Esophagus muscularis mucosa (tissue), 4 donors: Measurements from ENCODE around the gene LIN7C. TPM values are rescaled to one million over a fixed set of nuclear protein-coding genes. Genes with fewer than 3 reads are reported as not detected.

Source experiments
- DNase-seq: peaks from one replicate; pipeline ENCODE4 v3.0.0-alpha.2; 2017; ENCODE audit errors: extremely low spot score
- H3K27ac ChIP-seq, 4 donors: fragments of 200-600 bp; sonication (generic); replicated peaks in 1 of 4; 1 replicate in 3 of 4; 2 replicates in 1 of 4; pipeline ENCODE4 v1.5.1; 2016 to 2019; ENCODE audit warnings: mild to moderate bottlenecking in 1 of 4
- H3K27me3 ChIP-seq, 4 donors: fragments of 200-600 bp; sonication (generic); one replicate each; pipeline versions ENCODE4 v1.5.1 to v1.6.0; 2016 to 2019
- H3K36me3 ChIP-seq, 4 donors: fragments of 200-600 bp; sonication (generic); one replicate each; pipeline ENCODE4 v1.5.1; 2016 to 2019
- H3K4me1 ChIP-seq, 4 donors: fragments of 200-600 bp; sonication (generic); one replicate each; pipeline ENCODE4 v1.5.1; 2016 to 2019
- H3K4me3 ChIP-seq, 4 donors: fragments of 200-600 bp; sonication (generic); 1 replicate in 2 of 4; 2 replicates in 2 of 4; pipeline ENCODE4 v1.5.1; 2016 to 2019; ENCODE audit warnings: mild to moderate bottlenecking in 4 of 4, moderate library complexity in 1 of 4
- H3K9me3 ChIP-seq, 4 donors: fragments of 200-600 bp; sonication (generic); 1 replicate in 3 of 4; 2 replicates in 1 of 4; pipeline ENCODE4 v1.5.1; 2016 to 2019
- EP300 ChIP-seq: sonication (generic); formaldehyde crosslinking; IDR thresholded peaks from one replicate; pipeline ENCODE4 v1.6.1; 2017; ENCODE audit warnings: antibody characterized with exemption
- POLR2A ChIP-seq: fragments of 450-650 bp; IDR thresholded peaks from one replicate; pipeline ENCODE4 v1.6.1; 2017; ENCODE audit warnings: antibody characterized with exemption, moderate library complexity, mild to moderate bottlenecking, low read depth
- POLR2AphosphoS5 ChIP-seq, 2 donors: sonication (generic); formaldehyde crosslinking; IDR thresholded peaks; one replicate each; pipeline ENCODE4 v1.6.1; 2017; ENCODE audit warnings: antibody characterized with exemption in 2 of 2
- WGBS: methylation state at CpG from one replicate; pipeline ENCODE4 v1.1.5; 2018; 5-methylcytosine and 5-hydroxymethylcytosine counted together
- intact Hi-C: fragments of 100-400 bp; cut with DNase I; formaldehyde crosslinking; loops from one replicate; pipeline ENCODE4 v1.15.1; 2023
- total RNA-seq, 4 donors: library from RNA; depleted of rRNA; stranded (reverse); fragments of >200 nt; gene quantifications; one replicate each; pipeline versions ENCODE4 v1.1.0 to v1.2.1, GENCODE V29; 2016
- TF ChIP-seq, protein P1 (sequence below), 3 experiments: fragments of 200-600 bp in 2 of 3; fragments of 450-650 bp in 1 of 3; sonication (generic) in 2 of 3; IDR thresholded peaks; one replicate each; pipeline ENCODE4 v1.5.1; 2017 to 2019; ENCODE audit warnings: antibody characterized with exemption in 3 of 3, mild to moderate bottlenecking in 2 of 3, moderate library complexity in 1 of 3

Gene LIN7C
- total RNA-seq, 4 donors from 2014 or later: 33.2 to 46.3 (median 44.0) TPM

GRCh38 chr11:27468995-27469695 lies 37.4 kb downstream of the LIN7C start:
- WGBS: 76% methylated on average over 8 of the region's 8 CpGs
- TF ChIP-seq POLR2A: no peak
- no peak for TF ChIP-seq EP300
- no peak for TF ChIP-seq POLR2AphosphoS5 (IDR thresholded peaks at IDR 0.05)
- TF ChIP-seq, protein P1, sequence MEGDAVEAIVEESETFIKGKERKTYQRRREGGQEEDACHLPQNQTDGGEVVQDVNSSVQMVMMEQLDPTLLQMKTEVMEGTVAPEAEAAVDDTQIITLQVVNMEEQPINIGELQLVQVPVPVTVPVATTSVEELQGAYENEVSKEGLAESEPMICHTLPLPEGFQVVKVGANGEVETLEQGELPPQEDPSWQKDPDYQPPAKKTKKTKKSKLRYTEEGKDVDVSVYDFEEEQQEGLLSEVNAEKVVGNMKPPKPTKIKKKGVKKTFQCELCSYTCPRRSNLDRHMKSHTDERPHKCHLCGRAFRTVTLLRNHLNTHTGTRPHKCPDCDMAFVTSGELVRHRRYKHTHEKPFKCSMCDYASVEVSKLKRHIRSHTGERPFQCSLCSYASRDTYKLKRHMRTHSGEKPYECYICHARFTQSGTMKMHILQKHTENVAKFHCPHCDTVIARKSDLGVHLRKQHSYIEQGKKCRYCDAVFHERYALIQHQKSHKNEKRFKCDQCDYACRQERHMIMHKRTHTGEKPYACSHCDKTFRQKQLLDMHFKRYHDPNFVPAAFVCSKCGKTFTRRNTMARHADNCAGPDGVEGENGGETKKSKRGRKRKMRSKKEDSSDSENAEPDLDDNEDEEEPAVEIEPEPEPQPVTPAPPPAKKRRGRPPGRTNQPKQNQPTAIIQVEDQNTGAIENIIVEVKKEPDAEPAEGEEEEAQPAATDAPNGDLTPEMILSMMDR (IDR thresholded peaks at IDR 0.05): no peak
- no peaks in the 10 kb centered on the region for H3K27me3 ChIP-seq
- H3K4me1 ChIP-seq: peaks cover 39 to 82% (median 75%) of the 10 kb centered on the region in 4 donors
- H3K9me3 ChIP-seq: no peaks in the 10 kb centered on the region
- DNase-seq: no peak
- peak overlapping the region in 3 of 4 donors; percentile 10 to 96 (median 85) for H3K4me3 ChIP-seq
- peak overlapping the region; percentile 20 to 94 (median 30) for H3K27ac ChIP-seq
- intact Hi-C loops: no loop called here
- H3K36me3 ChIP-seq: no peaks in the 10 kb centered on the region

- Histone ChIP-seq H3K4me3 (peak overlapping the region in 1 of 4 donors; percentile 85), H3K4me1 (peaks cover 43 to 87% (median 82%) of the 10 kb centered on the region in 4 donors), H3K36me3 (no peaks in the 10 kb centered on the region), H3K27me3 (no peaks in the 10 kb centered on the region), H3K27ac (peak overlapping the region; percentile 20 to 94 (median 30)), H3K9me3 (no peaks in the 10 kb centered on the region)
- 67% methylated on average over 5 of the region's 5 CpGs for WGBS
- intact Hi-C loops: no loop called here
- TF ChIP-seq, protein P1 (IDR thresholded peaks at IDR 0.05): no peak
- TF ChIP-seq EP300 (no peak), POLR2AphosphoS5 (IDR thresholded peaks at IDR 0.05) (no peak), POLR2A (no peak)
- no peak for DNase-seq
Observed at GRCh38 chr11:27468209-27468994, 38.2 kb downstream of the LIN7C start.

DNA sequence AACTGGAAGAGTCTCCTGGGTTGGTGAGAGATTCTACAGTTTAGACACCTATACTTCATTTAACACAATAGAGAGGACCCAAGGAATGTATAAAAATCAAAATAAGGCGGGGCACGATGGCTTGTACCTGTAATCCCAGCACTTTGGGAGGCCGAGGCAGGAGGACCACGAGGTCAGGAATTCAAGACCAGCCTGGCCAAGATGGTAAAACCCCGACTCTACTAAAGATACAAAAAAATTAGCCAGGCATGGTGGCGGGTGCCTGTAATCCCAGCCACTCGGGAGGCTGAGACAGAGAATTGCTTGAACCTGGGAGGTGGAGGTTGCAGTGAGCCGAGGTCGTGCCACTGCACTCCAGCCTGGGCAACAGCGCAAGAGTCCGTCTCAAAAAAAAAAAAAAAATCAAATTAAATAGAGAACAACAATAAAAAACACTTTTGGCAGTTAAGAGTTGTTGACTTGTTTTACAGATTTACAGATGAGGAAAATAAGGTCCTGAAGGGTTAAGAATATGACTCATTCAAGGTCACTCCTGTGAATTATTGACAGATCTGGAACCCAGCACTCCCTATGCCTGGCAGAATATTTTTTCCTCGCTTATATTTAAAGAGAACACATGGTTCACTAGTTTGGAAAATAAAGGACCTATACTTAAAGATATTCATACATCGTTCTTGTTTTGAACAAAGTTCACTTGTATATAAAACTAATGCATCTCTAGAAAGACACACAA lies 39.2 kb downstream of the LIN7C start:
- peak overlapping the region in 1 of 4 donors; percentile 94 for H3K27ac ChIP-seq
- peaks cover 43 to 92% (median 82%) of the 10 kb centered on the region in 4 donors for H3K4me1 ChIP-seq
- H3K9me3 ChIP-seq: no peaks in the 10 kb centered on the region
- WGBS: 89% methylated on average over 13 of the region's 13 CpGs
- no peak overlapping the region for H3K4me3 ChIP-seq
- H3K36me3 ChIP-seq: no peaks in the 10 kb centered on the region
- TF ChIP-seq, protein P1 (IDR thresholded peaks at IDR 0.05): no peak
- no peak for TF ChIP-seq POLR2A
- no peak for TF ChIP-seq POLR2AphosphoS5 (IDR thresholded peaks at IDR 0.05)
- TF ChIP-seq EP300: no peak
- intact Hi-C loops: no loop called here
- DNase-seq: no peak
- no peaks in the 10 kb centered on the region for H3K27me3 ChIP-seq

- peaks cover 43 to 92% (median 85%) of the 10 kb centered on the region in 4 donors for H3K4me1 ChIP-seq
- intact Hi-C loops: no loop called here
- TF ChIP-seq POLR2A: no peak
- TF ChIP-seq, protein P1 (IDR thresholded peaks at IDR 0.05): no peak
- no peak for TF ChIP-seq POLR2AphosphoS5 (IDR thresholded peaks at IDR 0.05)
- TF ChIP-seq EP300: no peak
- DNase-seq: no peak
- H3K4me3 ChIP-seq: no peak overlapping the region
- no peaks in the 10 kb centered on the region for H3K36me3 ChIP-seq
- WGBS: 56% methylated on average over 1 of the region's 1 CpG
- H3K27me3 ChIP-seq: no peaks in the 10 kb centered on the region
- H3K9me3 ChIP-seq: no peaks in the 10 kb centered on the region
- H3K27ac ChIP-seq: peak overlapping the region in 3 of 4 donors; percentile 23 to 68 (median 26)
Observed at GRCh38 chr11:27466363-27466762, 40.2 kb downstream of the LIN7C start.
